ENCODE measurements around the gene SH3BP1.

GRCh38 chr22:37632174-37633088 lies 7.0 kb upstream of the SH3BP1 start:
- no peak for TF ChIP-seq EZH2 (IDR thresholded peaks at IDR 0.05; ENCODE audit: borderline replicate concordance, insufficient read depth, low read depth, low read length, poor library complexity, severe bottlenecking)
- TF ChIP-seq CTCF (IDR thresholded peaks at IDR 0.05): no peak

Data from B cell (primary cell).